Hepatocyte (in vitro differentiated cells): ENCODE data around the gene ATP1B1. TPM values are rescaled to one million over a fixed set of nuclear protein-coding genes. Genes with fewer than 3 reads are reported as not detected.
A peak's percentile ranks its signal among the peaks of the same experiment; 100 is the strongest.

Experiments
- DNase-seq: peaks from one replicate; pipeline ENCODE4 v3.0.0-alpha.2; 2016; ENCODE audit warnings: low spot score
- H2AFZ ChIP-seq: fragments of 200-600 bp; sonication (generic); 2 replicates; pipeline ENCODE4 v1.6.0; 2016; ENCODE audit warnings: antibody characterized with exemption, mild to moderate bottlenecking
- H3K27ac ChIP-seq: fragments of 200-600 bp; sonication (generic); 2 replicates; pipeline ENCODE4 v1.5.1; 2016; ENCODE audit warnings: mild to moderate bottlenecking
- H3K27me3 ChIP-seq: fragments of 200-600 bp; sonication (generic); 2 replicates; pipeline ENCODE4 v1.6.1; 2016
- H3K36me3 ChIP-seq: fragments of 200-600 bp; sonication (generic); replicated peaks from 2 replicates; pipeline ENCODE4 v1.5.1; 2016; ENCODE audit warnings: low read depth; ENCODE audit not compliant: insufficient read depth
- H3K4me1 ChIP-seq: fragments of 200-600 bp; sonication (generic); 2 replicates; pipeline ENCODE4 v1.5.1; 2016; ENCODE audit warnings: mild to moderate bottlenecking, moderate library complexity; ENCODE audit not compliant: insufficient read depth
- H3K4me2 ChIP-seq: fragments of 200-600 bp; sonication (generic); 2 replicates; pipeline ENCODE4 v1.6.0; 2016
- H3K4me3 ChIP-seq: fragments of 200-600 bp; sonication (generic); 2 replicates; pipeline ENCODE4 v1.5.1; 2016; ENCODE audit warnings: mild to moderate bottlenecking
- H3K79me2 ChIP-seq: fragments of 200-600 bp; sonication (generic); 2 replicates; pipeline ENCODE4 v1.6.0; 2017; ENCODE audit warnings: mild to moderate bottlenecking
- H3K9me2 ChIP-seq: fragments of 200-600 bp; sonication (generic); replicated peaks from 2 replicates; pipeline ENCODE4 v1.6.0; 2017; ENCODE audit warnings: mild to moderate bottlenecking; ENCODE audit not compliant: insufficient read depth
- H3K9me3 ChIP-seq: fragments of 200-600 bp; sonication (generic); 2 replicates; pipeline ENCODE4 v1.5.1; 2016; ENCODE audit warnings: low read depth, mild to moderate bottlenecking
- H4K20me1 ChIP-seq: fragments of 200-600 bp; sonication (generic); 2 replicates; pipeline ENCODE4 v1.6.0; 2016; ENCODE audit warnings: mild to moderate bottlenecking; ENCODE audit not compliant: insufficient read depth, poor library complexity, severe bottlenecking
- CTCF ChIP-seq: fragments of 200-600 bp; sonication (generic); IDR thresholded peaks from 2 replicates; pipeline ENCODE4 v1.5.1; 2016; ENCODE audit warnings: antibody characterized with exemption, mild to moderate bottlenecking; ENCODE audit not compliant: poor library complexity
- EZH2 ChIP-seq: fragments of 200-600 bp; sonication (generic); IDR thresholded peaks from 2 replicates; pipeline ENCODE4 v1.6.1; 2016; ENCODE audit warnings: antibody characterized with exemption, mild to moderate bottlenecking, borderline replicate concordance
- EZH2phosphoT487 ChIP-seq: fragments of 200-600 bp; sonication (generic); IDR thresholded peaks from one replicate; pipeline ENCODE4 v1.6.1; 2018; ENCODE audit warnings: antibody characterized with exemption, mild to moderate bottlenecking, low read depth, moderate library complexity; ENCODE audit not compliant: unreplicated experiment, severe bottlenecking
- WGBS: methylation state at CpG from one replicate; pipeline ENCODE4 v1.1.6; 2016; ENCODE audit warnings: low lambda C conversion rate; ENCODE audit errors: missing lambda C conversion rate; 5-methylcytosine and 5-hydroxymethylcytosine counted together
- polyA plus RNA-seq: library from polyadenylated mRNA; unstranded; fragments of >200 nt; fragmentation: Nextera tagmentation; extraction: Ambion mirVana; gene quantifications from 2 replicates; pipeline ENCODE4 v1.2.1, GENCODE V29; 2016
- total RNA-seq: library from RNA; depleted of rRNA; stranded (reverse); fragments of >200 nt; gene quantifications from 2 replicates; pipeline ENCODE4 v1.2.3, GENCODE V29; 2014

The ATP1B1 gene
- total and polyA plus RNA-seq, 2 experiments from 2014 or later = 123 to 379 TPM

- Histone ChIP-seq H3K4me3 (no peak overlapping the region), H3K4me2 (no peak overlapping the region), H4K20me1 (peaks cover 10% of the 10 kb centered on the region), H3K79me2 (peaks cover 52% of the 10 kb centered on the region), H3K9me2 (no peaks in the 10 kb centered on the region), H2AFZ (no peak overlapping the region), H3K4me1 (peaks cover 8% of the 10 kb centered on the region), H3K9me3 (no peaks in the 10 kb centered on the region), H3K27me3 (no peaks in the 10 kb centered on the region), H3K27ac (peak overlapping the region; percentile 4), H3K36me3 (no peaks in the 10 kb centered on the region)
- TF ChIP-seq EZH2 (no peak), EZH2phosphoT487 (no peak), CTCF (no peak)
- 92% methylated on average over 6 of the region's 6 CpGs for WGBS
- DNase-seq = no peak
Observed at GRCh38 chr1:169129109-169129784, 22.8 kb downstream of the ATP1B1 start.

GRCh38 chr1:169130683-169131082 is 24.2 kb downstream of the ATP1B1 start:
- no peaks in the 10 kb centered on the region for H3K9me3 ChIP-seq
- peaks cover 5% of the 10 kb centered on the region for H4K20me1 ChIP-seq
- H3K27ac ChIP-seq = no peak overlapping the region
- no peaks in the 10 kb centered on the region for H3K36me3 ChIP-seq
- no peak overlapping the region for H3K4me2 ChIP-seq
- H3K79me2 ChIP-seq = peaks cover 40% of the 10 kb centered on the region
- DNase-seq = no peak
- no peak overlapping the region for H2AFZ ChIP-seq
- no peaks in the 10 kb centered on the region for H3K27me3 ChIP-seq
- TF ChIP-seq CTCF (no peak), EZH2 (no peak), EZH2phosphoT487 (no peak)
- H3K4me3 ChIP-seq = no peak overlapping the region
- H3K4me1 ChIP-seq = peaks cover 3% of the 10 kb centered on the region
- no peaks in the 10 kb centered on the region for H3K9me2 ChIP-seq
- WGBS = 93% methylated on average over 4 of the region's 4 CpGs

GRCh38 chr1:169132512-169133227 is 26.2 kb downstream of the ATP1B1 start:
- no peaks in the 10 kb centered on the region for H3K9me2 ChIP-seq
- 75% methylated on average over 4 of the region's 4 CpGs for whole genome bisulfite sequencing
- H3K27ac ChIP-seq = peak overlapping the region; percentile 20
- H2AFZ ChIP-seq = no peak overlapping the region
- no peak overlapping the region for H3K4me3 ChIP-seq
- H3K36me3 ChIP-seq = no peaks in the 10 kb centered on the region
- H3K4me1 ChIP-seq = peaks cover 3% of the 10 kb centered on the region
- H3K27me3 ChIP-seq = no peaks in the 10 kb centered on the region
- no peak for DNase-seq
- H4K20me1 ChIP-seq = peaks cover 5% of the 10 kb centered on the region
- TF ChIP-seq EZH2phosphoT487 = no peak
- no peak for TF ChIP-seq EZH2
- no peaks in the 10 kb centered on the region for H3K9me3 ChIP-seq
- no peak overlapping the region for H3K4me2 ChIP-seq
- peaks cover 20% of the 10 kb centered on the region for H3K79me2 ChIP-seq

- no peak overlapping the region for H3K4me2 ChIP-seq
- H3K27me3 ChIP-seq = no peaks in the 10 kb centered on the region
- peaks cover 5% of the 10 kb centered on the region for H4K20me1 ChIP-seq
- no peaks in the 10 kb centered on the region for H3K9me3 ChIP-seq
- peaks cover 3% of the 10 kb centered on the region for H3K4me1 ChIP-seq
- no peaks in the 10 kb centered on the region for H3K36me3 ChIP-seq
- peaks cover 16% of the 10 kb centered on the region for H3K79me2 ChIP-seq
- no peaks in the 10 kb centered on the region for H3K9me2 ChIP-seq
- 89% methylated on average over 5 of the region's 5 CpGs for WGBS
- no peak for DNase-seq
- no peak overlapping the region for H3K4me3 ChIP-seq
- no peak for TF ChIP-seq EZH2phosphoT487
- TF ChIP-seq CTCF = no peak
- TF ChIP-seq EZH2 = no peak
- H2AFZ ChIP-seq = no peak overlapping the region
- peak overlapping the region; percentile 20 for H3K27ac ChIP-seq
Observed at GRCh38 chr1:169133228-169133576, 26.7 kb downstream of the ATP1B1 start.
